SK-N-SH (cell line): ENCODE measurements around the gene SNX10. TPM values are rescaled to one million over a fixed set of nuclear protein-coding genes. Genes with fewer than 3 reads are reported as not detected.

Source experiments
- CTCF ChIA-PET: fragments of 300-600, 350-600 bp; formaldehyde crosslinking; extraction: SDS; loops from one replicate; lab custom pipeline; 2021; lab: Yijun Ruan, JAX
- POLR2A ChIA-PET: fragments of 350-600 bp; sonication (Branson Sonifier 250); formaldehyde crosslinking; extraction: SDS; loops from one replicate; lab custom pipeline; 2020; ENCODE audit warnings: antibody characterized with exemption, inconsistent platforms; lab: Yijun Ruan, JAX
- DNase-seq: peaks from one replicate; pipeline ENCODE4 v3.0.0; 2012
- H2AFZ ChIP-seq: fragments of 200-600 bp; sonication (generic); 2 replicates; pipeline ENCODE4 v1.8.1; 2016; ENCODE audit warnings: antibody characterized with exemption, mild to moderate bottlenecking, low read depth
- H3F3A ChIP-seq: fragments of 200-600 bp; sonication (generic); replicated peaks from 2 replicates; pipeline ENCODE3; 2016; ENCODE audit warnings: antibody characterized with exemption, mild to moderate bottlenecking; ENCODE audit not compliant: insufficient read depth
- H3K27ac ChIP-seq, 2 experiments: fragments of 200-500 bp in 1 of 2; fragments of 200-600 bp in 1 of 2; sonication (Bioruptor generic) in 1 of 2; sonication (generic), shearing (Covaris generic) in 1 of 2; 2 replicates each; pipeline versions ENCODE4 v1.5.1 to v1.6.1; 2014 to 2016; ENCODE audit warnings: low read depth in 2 of 2, inconsistent platforms in 1 of 2, low read length in 1 of 2, mild to moderate bottlenecking in 1 of 2, mixed read lengths in 1 of 2
- H3K27me3 ChIP-seq: fragments of 200-600 bp; sonication (generic), shearing (Covaris generic); 2 replicates; pipeline ENCODE4 v1.6.1; 2016; ENCODE audit warnings: mixed run types; ENCODE audit not compliant: insufficient read depth
- H3K36me3 ChIP-seq, 2 experiments: fragments of 200-500 bp in 1 of 2; fragments of 200-600 bp in 1 of 2; sonication (Bioruptor generic) in 1 of 2; sonication (generic) in 1 of 2; replicated peaks in 1 of 2; 2 replicates each; pipeline versions ENCODE3 to v1.5.1; 2014 to 2016; ENCODE audit warnings: low read length in 1 of 2, mild to moderate bottlenecking in 1 of 2; ENCODE audit not compliant: insufficient read depth in 2 of 2, control insufficient read depth in 1 of 2
- H3K4me1 ChIP-seq, 2 experiments: fragments of 200-500 bp in 1 of 2; fragments of 200-600 bp in 1 of 2; sonication (Bioruptor generic) in 1 of 2; sonication (generic), shearing (Covaris generic) in 1 of 2; 2 replicates each; pipeline versions ENCODE4 v1.5.1 to v1.6.1; 2014 to 2016; ENCODE audit warnings: low read depth in 1 of 2, low read length in 1 of 2, mixed run types in 1 of 2; ENCODE audit not compliant: insufficient read depth in 2 of 2, control insufficient read depth in 1 of 2
- H3K4me2 ChIP-seq: fragments of 200-600 bp; sonication (generic), shearing (Covaris generic); 2 replicates; pipeline ENCODE4 v1.6.1; 2017; ENCODE audit warnings: mixed run types
- H3K4me3 ChIP-seq, 2 experiments: fragments of 200-500 bp in 1 of 2; fragments of 200-600 bp in 1 of 2; sonication (Bioruptor generic) in 1 of 2; sonication (generic), shearing (Covaris generic) in 1 of 2; 2 replicates each; pipeline versions ENCODE4 v1.5.1 to v1.8.1; 2014 to 2016; ENCODE audit warnings: low read depth in 2 of 2, inconsistent platforms in 1 of 2, low read length in 1 of 2, mild to moderate bottlenecking in 1 of 2, mixed read lengths in 1 of 2, moderate library complexity in 1 of 2
- H3K79me2 ChIP-seq: fragments of 200-600 bp; sonication (generic); 2 replicates; pipeline ENCODE4 v1.8.1; 2017; ENCODE audit warnings: mild to moderate bottlenecking; ENCODE audit not compliant: insufficient read depth
- H3K9ac ChIP-seq: fragments of 200-600 bp; sonication (generic); 2 replicates; pipeline ENCODE4 v1.6.1; 2017; ENCODE audit warnings: mixed run types
- H3K9me2 ChIP-seq: fragments of 200-600 bp; sonication (generic); 2 replicates; pipeline ENCODE4 v1.6.1; 2017; ENCODE audit warnings: mixed run types
- H3K9me3 ChIP-seq: fragments of 200-600 bp; sonication (generic); 2 replicates; pipeline ENCODE4 v1.6.1; 2017; ENCODE audit warnings: mixed run types, mild to moderate bottlenecking, moderate library complexity
- H4K20me1 ChIP-seq: fragments of 200-600 bp; sonication (generic); 2 replicates; pipeline ENCODE4 v1.6.1; 2017; ENCODE audit warnings: mild to moderate bottlenecking, mixed run types; ENCODE audit not compliant: insufficient read depth
- CHD2 ChIP-seq: fragments of 150-350 bp; IDR thresholded peaks from 2 replicates; pipeline ENCODE4 v1.6.1; 2018; ENCODE audit warnings: low read length; ENCODE audit not compliant: partially characterized antibody
- CTCF ChIP-seq: fragments of 200-600 bp; sonication (generic); IDR thresholded peaks from 2 replicates; pipeline ENCODE4 v1.6.1; 2017; ENCODE audit warnings: antibody characterized with exemption, mild to moderate bottlenecking, moderate library complexity
- ELF1 ChIP-seq: IDR thresholded peaks from 2 replicates; pipeline ENCODE4 v1.4.0; 2012
- FOSL2 ChIP-seq: IDR thresholded peaks from 2 replicates; pipeline ENCODE4 v1.4.0; 2012; ENCODE audit warnings: low read depth, mild to moderate bottlenecking, moderate library complexity, borderline replicate concordance
- JUND ChIP-seq: IDR thresholded peaks from 2 replicates; pipeline ENCODE4 v1.4.0; 2012
- MXI1 ChIP-seq: IDR thresholded peaks from 2 replicates; pipeline ENCODE4 v1.6.1; 2012; ENCODE audit warnings: mild to moderate bottlenecking, low read depth, low read length, improper control_type of control experiment
- POLR2AphosphoS5 ChIP-seq: IDR thresholded peaks from 2 replicates; pipeline ENCODE4 v1.6.1; 2012; ENCODE audit warnings: low read depth, low read length
- RAD21 ChIP-seq: IDR thresholded peaks from 2 replicates; pipeline ENCODE4 v1.6.1; 2012; ENCODE audit warnings: mild to moderate bottlenecking, low read length
- SIN3A ChIP-seq: IDR thresholded peaks from 2 replicates; pipeline ENCODE4 v1.6.1; 2012; ENCODE audit warnings: low read depth, mild to moderate bottlenecking, low read length, moderate library complexity, borderline replicate concordance
- SMC3 ChIP-seq: IDR thresholded peaks from 2 replicates; pipeline ENCODE4 v1.6.1; 2012; ENCODE audit warnings: low read depth, low read length, improper control_type of control experiment
- WGBS: methylation state at CpG from one replicate; pipeline ENCODE4 v1.1.6; 2017; ENCODE audit warnings: low lambda C conversion rate; 5-methylcytosine and 5-hydroxymethylcytosine counted together
- polyA plus RNA-seq, 3 experiments: library from polyadenylated mRNA; depleted of rRNA; stranded (reverse); fragments of >200 nt; gene quantifications; 2 replicates each; pipeline ENCODE4 v1.2.3, GENCODE V29; 2012

Gene SNX10
- polyA plus RNA-seq, 1 of the 3 experiments (the other 2 are of a cell fraction) = 0.02 TPM

GRCh38 chr7:26369593-26369992, 77.9 kb downstream of the SNX10 start:
- H3K4me2 ChIP-seq = no peak overlapping the region
- CTCF ChIA-PET = interaction anchor here (0.5 to 18.0 kb wide), 117 partner anchors 9 to 1550 kb away, joined by 3 to 716 read pairs (median 5); partner anchors contain the start of genes CBX3, HOXA7 and HOXA9
- H2AFZ ChIP-seq = no peak overlapping the region
- H3K4me1 ChIP-seq = peaks cover 0 to 9% of the 10 kb centered on the region in 2 experiments; a peak in 2 of 4 replicates
- no peaks in the 10 kb centered on the region for H3F3A ChIP-seq
- peaks cover 17% of the 10 kb centered on the region; the same call in 1 of the 2 replicates for H3K27me3 ChIP-seq
- H3K79me2 ChIP-seq = no peaks in the 10 kb centered on the region
- no peak overlapping the region for H3K27ac ChIP-seq
- peak; percentile 65 for DNase-seq
- H3K9me2 ChIP-seq = no peaks in the 10 kb centered on the region
- H3K4me3 ChIP-seq = no peak overlapping the region; a peak in 1 of 4 replicates
- no peaks in the 10 kb centered on the region for H4K20me1 ChIP-seq
- no peaks in the 10 kb centered on the region for H3K9me3 ChIP-seq
- H3K9ac ChIP-seq = no peak overlapping the region
- H3K36me3 ChIP-seq = no peaks in the 10 kb centered on the region
- peak; percentile 88 for TF ChIP-seq RAD21
- no peak for TF ChIP-seq FOSL2
- TF ChIP-seq CTCF = peak; percentile 95
- TF ChIP-seq ELF1 = no peak
- peak; percentile 37 for TF ChIP-seq CHD2
- TF ChIP-seq SMC3 = peak; percentile 89
- under 1% methylated on average over 4 of the region's 4 CpGs for WGBS
- POLR2A ChIA-PET = interaction anchor here (1.0 to 1.9 kb wide), 2 partner anchors 278 to 298 kb away, joined by 4 to 10 read pairs; no protein-coding TSS in a partner anchor

GRCh38 chr7:26370011-26370410, 78.3 kb downstream of the SNX10 start:
- H2AFZ ChIP-seq = no peak overlapping the region
- H3K4me2 ChIP-seq = no peak overlapping the region
- H4K20me1 ChIP-seq = no peaks in the 10 kb centered on the region
- H3K79me2 ChIP-seq = no peaks in the 10 kb centered on the region
- TF ChIP-seq SIN3A (no peak), JUND (no peak), POLR2AphosphoS5 (no peak), MXI1 (no peak)
- TF ChIP-seq, all 33 proteins: peak for 0
- ChIA-PET CTCF (interaction anchor here (0.5 to 18.0 kb wide), 107 partner anchors 9 to 1550 kb away, joined by 3 to 716 read pairs (median 5); partner anchors contain the start of genes CBX3, HOXA7 and HOXA9), POLR2A (interaction anchor here (1.9 kb wide), 1 partner anchor 297 kb away, joined by 10 read pairs; no protein-coding TSS in a partner anchor)
- Histone ChIP-seq H3K4me3 (no peak overlapping the region), H3F3A (no peaks in the 10 kb centered on the region), H3K27me3 (peaks cover 20% of the 10 kb centered on the region; the same call in 1 of the 2 replicates), H3K36me3 (no peaks in the 10 kb centered on the region), H3K9me2 (no peaks in the 10 kb centered on the region), H3K27ac (no peak overlapping the region), H3K4me1 (peaks cover 0 to 6% of the 10 kb centered on the region in 2 experiments; a peak in 2 of 4 replicates), H3K9me3 (no peaks in the 10 kb centered on the region), H3K9ac (no peak overlapping the region)
- DNase-seq = no peak
- 43% methylated on average over 5 of the region's 5 CpGs for WGBS
